Neural cell (in vitro differentiated cells): ENCODE results near the gene CRACDL.

ENCODE experiments used
- CTCF ChIP-seq: fragments of 450-650 bp; IDR thresholded peaks from 2 replicates; pipeline ENCODE4 v1.5.1; 2014; ENCODE audit warnings: antibody characterized with exemption, mild to moderate bottlenecking, moderate library complexity; ENCODE audit not compliant: poor library complexity, severe bottlenecking
- EP300 ChIP-seq: fragments of 450-650 bp; conservative IDR thresholded peaks from 2 replicates; pipeline ENCODE4 v1.6.1; 2014; ENCODE audit warnings: antibody characterized with exemption, mild to moderate bottlenecking, moderate library complexity; ENCODE audit not compliant: poor library complexity, severe bottlenecking
- EZH2 ChIP-seq: fragments of 200-600, 300-800 bp; shearing (Covaris generic), sonication (generic); IDR thresholded peaks from 2 replicates; pipeline ENCODE4 v1.6.1; 2014; ENCODE audit warnings: antibody characterized with exemption, low read length, borderline replicate concordance, mild to moderate bottlenecking; ENCODE audit not compliant: insufficient read depth, poor library complexity, severe bottlenecking
- MXI1 ChIP-seq: fragments of 450-650 bp; conservative IDR thresholded peaks from 2 replicates; pipeline ENCODE4 v1.6.1; 2014; ENCODE audit warnings: antibody characterized with exemption, mild to moderate bottlenecking; ENCODE audit not compliant: poor library complexity, severe bottlenecking
- POLR2AphosphoS5 ChIP-seq: IDR thresholded peaks from 2 replicates; pipeline ENCODE4 v1.6.1; 2012
- RAD21 ChIP-seq: fragments of 450-650 bp; conservative IDR thresholded peaks from 2 replicates; pipeline ENCODE4 v1.6.1; 2014; ENCODE audit warnings: antibody characterized with exemption, mild to moderate bottlenecking, moderate library complexity
- REST ChIP-seq: IDR thresholded peaks from 2 replicates; pipeline ENCODE4 v1.6.1; 2012; ENCODE audit warnings: borderline replicate concordance
- TAF1 ChIP-seq: IDR thresholded peaks from 2 replicates; pipeline ENCODE4 v1.6.1; 2012; ENCODE audit warnings: low read depth

- TF ChIP-seq CTCF: no peak
- TF ChIP-seq EZH2: no peak
- TF ChIP-seq POLR2AphosphoS5: no peak
- TF ChIP-seq TAF1: no peak
- TF ChIP-seq MXI1: no peak
- no peak for TF ChIP-seq EP300
- TF ChIP-seq REST: no peak
- no peak for TF ChIP-seq RAD21
Observed at GRCh38 chr2:98931596-98931995, 4.4 kb downstream of the CRACDL start.
